ENCODE measurements around the gene SLC36A3. TPM values are rescaled to one million over a fixed set of nuclear protein-coding genes. Genes with fewer than 3 reads are reported as not detected.
"Not testable (repeated sequence)": the region's sequence is repeated elsewhere in the genome, so short reads cannot be mapped to it uniquely, and the experiment has no call there.

SLC36A3 gene
- total RNA-seq, 1 experiment from 2014 or later = not detected

- TF ChIP-seq CTCF (IDR thresholded peaks at IDR 0.05; ENCODE audit: unreplicated experiment) = peak; percentile 97
- DNase-seq (ENCODE audit: unreplicated experiment) = peak; percentile 88
- Mint-ChIP-seq H3K36me3 (ENCODE audit: insufficient read depth, unreplicated experiment) (no peaks in the 10 kb centered on the region), H3K27ac (ENCODE audit: low read depth, unreplicated experiment) (no peak overlapping the region), H3K4me1 (ENCODE audit: insufficient read depth, unreplicated experiment) (no peaks in the 10 kb centered on the region), H3K9me3 (ENCODE audit: unreplicated experiment) (peaks cover 5% of the 10 kb centered on the region), H3K27me3 (ENCODE audit: insufficient read depth, unreplicated experiment) (peaks cover 13% of the 10 kb centered on the region), H3K4me3 (ENCODE audit: unreplicated experiment) (no peak overlapping the region)
- ChIA-PET POLR2A (interaction anchor here (0.7 to 1.5 kb wide), 5 partner anchors 24 to 456 kb away, joined by 3 to 4 read pairs (median 3); partner anchors contain the start of gene GM2A), CTCF (interaction anchor here (0.5 to 6.7 kb wide), 62 partner anchors 8 to 1612 kb away, joined by 3 to 55 read pairs (median 4); partner anchors contain the start of genes SLC36A1, SLC36A2 and SLC36A3)
- intact Hi-C loops (cut with micrococcal nuclease) = loop anchor here (1.0 to 5.0 kb wide), 5 partner anchors 185 to 426 kb away; no protein-coding TSS in a partner anchor
- BruUV-seq (replicated peaks) = no TSS peak
Measured at GRCh38 chr5:151315998-151316597, 12.5 kb upstream of the SLC36A3 start.

- Mint-ChIP-seq H3K4me1 (ENCODE audit: insufficient read depth, unreplicated experiment) (no peaks in the 10 kb centered on the region), H3K36me3 (ENCODE audit: insufficient read depth, unreplicated experiment) (no peaks in the 10 kb centered on the region), H3K9me3 (ENCODE audit: unreplicated experiment) (peaks cover 8% of the 10 kb centered on the region), H3K27me3 (ENCODE audit: insufficient read depth, unreplicated experiment) (peaks cover 28% of the 10 kb centered on the region), H3K4me3 (ENCODE audit: unreplicated experiment) (no peak overlapping the region), H3K27ac (ENCODE audit: low read depth, unreplicated experiment) (no peak overlapping the region)
- ChIA-PET POLR2A (interaction anchor here (1.1 kb wide), 1 partner anchor 23 kb away, joined by 3 read pairs; no protein-coding TSS in a partner anchor), CTCF (interaction anchor here (0.6 to 2.4 kb wide), 13 partner anchors 14 to 500 kb away, joined by 3 to 7 read pairs (median 3); no protein-coding TSS in a partner anchor)
- TF ChIP-seq CTCF (IDR thresholded peaks at IDR 0.05; ENCODE audit: unreplicated experiment) = no peak
- intact Hi-C loops (cut with micrococcal nuclease) = no loop called here
- BruUV-seq (replicated peaks) = no TSS peak
- no peak for DNase-seq (ENCODE audit: unreplicated experiment)
Measured at GRCh38 chr5:151313357-151313756, 9.8 kb upstream of the SLC36A3 start.

- Mint-ChIP-seq H3K27ac (ENCODE audit: low read depth, unreplicated experiment) (no peak overlapping the region), H3K9me3 (ENCODE audit: unreplicated experiment) (peaks cover 8% of the 10 kb centered on the region), H3K4me3 (ENCODE audit: unreplicated experiment) (no peak overlapping the region), H3K36me3 (ENCODE audit: insufficient read depth, unreplicated experiment) (no peaks in the 10 kb centered on the region), H3K4me1 (ENCODE audit: insufficient read depth, unreplicated experiment) (no peaks in the 10 kb centered on the region), H3K27me3 (ENCODE audit: insufficient read depth, unreplicated experiment) (peaks cover 33% of the 10 kb centered on the region)
- no peak for DNase-seq (ENCODE audit: unreplicated experiment)
- TF ChIP-seq CTCF (IDR thresholded peaks at IDR 0.05; ENCODE audit: unreplicated experiment) = no peak
- CTCF ChIA-PET = interaction anchor here (0.6 to 2.4 kb wide), 10 partner anchors 13 to 401 kb away, joined by 3 to 7 read pairs (median 3); no protein-coding TSS in a partner anchor
- BruUV-seq (replicated peaks) = no TSS peak
- POLR2A ChIA-PET = no interaction called here
- intact Hi-C loops (cut with micrococcal nuclease) = no loop called here
Measured at GRCh38 chr5:151312756-151313324, 9.3 kb upstream of the SLC36A3 start.

- Mint-ChIP-seq H3K4me3 (ENCODE audit: unreplicated experiment) (no peak overlapping the region), H3K36me3 (ENCODE audit: insufficient read depth, unreplicated experiment) (no peaks in the 10 kb centered on the region), H3K27me3 (ENCODE audit: insufficient read depth, unreplicated experiment) (peaks cover 47% of the 10 kb centered on the region), H3K9me3 (ENCODE audit: unreplicated experiment) (peaks cover 8% of the 10 kb centered on the region), H3K4me1 (ENCODE audit: insufficient read depth, unreplicated experiment) (no peaks in the 10 kb centered on the region), H3K27ac (ENCODE audit: low read depth, unreplicated experiment) (no peak overlapping the region)
- ChIA-PET POLR2A (no interaction called here), CTCF (no interaction called here)
- DNase-seq (ENCODE audit: unreplicated experiment) = no peak
- TF ChIP-seq CTCF (IDR thresholded peaks at IDR 0.05; ENCODE audit: unreplicated experiment) = no peak
- intact Hi-C loops (cut with micrococcal nuclease) = no loop called here
- no TSS peak for BruUV-seq (replicated peaks)
Measured at GRCh38 chr5:151310932-151311331, 7.4 kb upstream of the SLC36A3 start.

- H3K4me3 Mint-ChIP-seq (ENCODE audit: unreplicated experiment); H3K4me1 Mint-ChIP-seq (ENCODE audit: insufficient read depth, unreplicated experiment); H3K9me3 Mint-ChIP-seq (ENCODE audit: unreplicated experiment); H3K36me3 Mint-ChIP-seq (ENCODE audit: insufficient read depth, unreplicated experiment); DNase-seq (ENCODE audit: unreplicated experiment); H3K27ac Mint-ChIP-seq (ENCODE audit: low read depth, unreplicated experiment); POLR2A ChIA-PET; BruUV-seq (replicated peaks); intact Hi-C loops (cut with micrococcal nuclease): not testable (repeated sequence)
- H3K27me3 Mint-ChIP-seq (ENCODE audit: insufficient read depth, unreplicated experiment) = peaks cover 53% of the 10 kb centered on the region
- CTCF ChIA-PET = interaction anchor here (0.5 kb wide), 1 partner anchor 189 kb away, joined by 3 read pairs; no protein-coding TSS in a partner anchor
Measured at GRCh38 chr5:151309821-151310220, 6.3 kb upstream of the SLC36A3 start.

- H3K27ac Mint-ChIP-seq (ENCODE audit: low read depth, unreplicated experiment); H3K9me3 Mint-ChIP-seq (ENCODE audit: unreplicated experiment); DNase-seq (ENCODE audit: unreplicated experiment); H3K4me1 Mint-ChIP-seq (ENCODE audit: insufficient read depth, unreplicated experiment); H3K36me3 Mint-ChIP-seq (ENCODE audit: insufficient read depth, unreplicated experiment); H3K4me3 Mint-ChIP-seq (ENCODE audit: unreplicated experiment); BruUV-seq (replicated peaks); intact Hi-C loops (cut with micrococcal nuclease): not testable (repeated sequence)
- POLR2A ChIA-PET = interaction anchor here (0.7 kb wide), 1 partner anchor 88 kb away, joined by 3 read pairs; no protein-coding TSS in a partner anchor
- H3K27me3 Mint-ChIP-seq (ENCODE audit: insufficient read depth, unreplicated experiment) = peaks cover 58% of the 10 kb centered on the region
- CTCF ChIA-PET = interaction anchor here (0.6 kb wide), 2 partner anchors 74 to 1043 kb away, joined by 3 read pairs; no protein-coding TSS in a partner anchor
Measured at GRCh38 chr5:151309266-151309665, 5.7 kb upstream of the SLC36A3 start.
